SJCRH30 (cell line): ENCODE data around the gene AHDC1. TPM values are rescaled to one million over a fixed set of nuclear protein-coding genes. Genes with fewer than 3 reads are reported as not detected.

Experiments used
- DNase-seq, 2 experiments: peaks; one replicate each; pipeline ENCODE4 v3.0.0-alpha.2; 2015 to 2020
- H3K27ac ChIP-seq: fragments of 250-450 bp; sonication (Bioruptor Pico); 2 replicates; pipeline ENCODE4 v1.5.1; 2020; ENCODE audit warnings: mild to moderate bottlenecking, moderate library complexity
- H3K27me3 ChIP-seq: fragments of 250-450 bp; sonication (Bioruptor Pico); 2 replicates; pipeline ENCODE4 v1.5.1; 2020; ENCODE audit warnings: mild to moderate bottlenecking, moderate library complexity
- H3K36me3 ChIP-seq: fragments of 250-450 bp; sonication (Bioruptor Pico); 2 replicates; pipeline ENCODE4 v1.5.1; 2020; ENCODE audit warnings: mild to moderate bottlenecking, moderate library complexity
- H3K4me1 ChIP-seq: fragments of 250-450 bp; sonication (Bioruptor Pico); 2 replicates; pipeline ENCODE4 v1.5.1; 2020; ENCODE audit warnings: mild to moderate bottlenecking, moderate library complexity
- H3K4me3 ChIP-seq: fragments of 250-450 bp; sonication (Bioruptor Pico); 2 replicates; pipeline ENCODE4 v1.5.1; 2020; ENCODE audit warnings: mild to moderate bottlenecking, moderate library complexity
- H3K9me3 ChIP-seq: fragments of 250-450 bp; sonication (Bioruptor Pico); replicated peaks from 2 replicates; pipeline ENCODE4 v1.5.1; 2020; ENCODE audit warnings: mild to moderate bottlenecking, moderate library complexity
- total RNA-seq: library from RNA; depleted of rRNA; stranded (reverse); fragments of >200 nt; shearing (Covaris generic); gene quantifications from 2 replicates; pipeline ENCODE4 v1.2.3, GENCODE V29; 2014

The AHDC1 gene
- total RNA-seq, 1 experiment from 2014 or later = 30.6 TPM

DNA sequence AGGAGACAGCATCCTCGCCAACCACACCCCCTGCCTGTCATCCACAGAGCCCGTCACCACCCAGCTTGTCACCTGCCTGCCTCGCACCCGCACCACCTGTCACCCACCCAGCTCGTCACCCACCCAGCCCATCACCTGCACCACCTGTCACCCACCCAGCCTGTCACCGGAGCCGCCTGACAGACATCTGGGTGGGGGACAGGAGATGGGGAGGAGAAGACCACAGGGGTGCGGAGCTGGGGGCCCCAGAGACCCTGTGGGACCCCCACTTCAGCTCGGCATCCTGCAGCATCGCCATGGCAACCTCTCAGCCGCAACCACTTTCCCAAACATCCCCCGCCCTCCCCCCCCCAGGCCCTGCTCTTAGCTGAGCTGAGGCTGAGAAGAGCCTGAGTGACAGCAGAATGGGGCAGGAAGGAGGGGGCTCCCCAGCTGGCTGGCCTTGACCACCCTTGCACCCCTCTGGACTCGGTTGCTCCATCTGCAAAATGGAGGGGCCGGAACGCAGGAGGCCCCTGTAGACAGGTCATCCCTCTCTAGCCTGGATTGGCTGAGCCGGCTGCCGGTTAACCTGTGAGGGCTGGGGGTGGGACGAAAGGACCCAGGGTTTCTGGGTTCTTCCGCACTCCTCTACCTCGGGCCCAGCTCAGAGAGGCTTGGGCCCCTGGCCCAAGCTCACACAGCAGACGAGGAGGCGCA lies 11.6 kb downstream of the AHDC1 start:
- Histone ChIP-seq H3K27ac (peak overlapping the region; percentile 43; the same call in 1 of the 2 replicates), H3K27me3 (no peaks in the 10 kb centered on the region), H3K36me3 (peaks cover 36% of the 10 kb centered on the region), H3K4me1 (peaks cover 78% of the 10 kb centered on the region), H3K4me3 (no peak overlapping the region), H3K9me3 (no peaks in the 10 kb centered on the region)
- no peak for DNase-seq

DNA sequence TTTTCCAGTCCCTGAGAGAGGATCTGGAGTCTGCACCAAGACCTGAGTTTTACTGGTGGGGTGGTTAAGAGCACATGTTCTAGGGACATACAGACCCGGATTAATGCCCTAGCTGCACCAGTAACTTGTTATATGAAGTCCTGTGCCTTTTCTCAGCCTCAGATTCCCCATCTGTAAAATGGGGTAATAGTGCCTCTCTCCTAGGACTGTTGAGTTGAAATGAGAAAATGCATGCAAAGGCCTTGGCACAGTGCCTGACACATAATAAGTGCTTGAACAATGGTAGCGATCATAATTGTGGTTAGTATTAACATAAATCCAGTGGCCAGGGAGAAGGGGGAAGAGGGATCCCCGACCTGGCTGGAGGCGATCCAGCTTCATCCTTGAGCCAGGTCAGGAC lies 12.3 kb downstream of the AHDC1 start:
- H3K36me3 ChIP-seq = peaks cover 42% of the 10 kb centered on the region
- peak in 1 of 2 experiments; percentile 43 for DNase-seq
- no peak overlapping the region for H3K27ac ChIP-seq
- H3K9me3 ChIP-seq = no peaks in the 10 kb centered on the region
- no peaks in the 10 kb centered on the region for H3K27me3 ChIP-seq
- H3K4me3 ChIP-seq = no peak overlapping the region
- peaks cover 71% of the 10 kb centered on the region for H3K4me1 ChIP-seq

DNA sequence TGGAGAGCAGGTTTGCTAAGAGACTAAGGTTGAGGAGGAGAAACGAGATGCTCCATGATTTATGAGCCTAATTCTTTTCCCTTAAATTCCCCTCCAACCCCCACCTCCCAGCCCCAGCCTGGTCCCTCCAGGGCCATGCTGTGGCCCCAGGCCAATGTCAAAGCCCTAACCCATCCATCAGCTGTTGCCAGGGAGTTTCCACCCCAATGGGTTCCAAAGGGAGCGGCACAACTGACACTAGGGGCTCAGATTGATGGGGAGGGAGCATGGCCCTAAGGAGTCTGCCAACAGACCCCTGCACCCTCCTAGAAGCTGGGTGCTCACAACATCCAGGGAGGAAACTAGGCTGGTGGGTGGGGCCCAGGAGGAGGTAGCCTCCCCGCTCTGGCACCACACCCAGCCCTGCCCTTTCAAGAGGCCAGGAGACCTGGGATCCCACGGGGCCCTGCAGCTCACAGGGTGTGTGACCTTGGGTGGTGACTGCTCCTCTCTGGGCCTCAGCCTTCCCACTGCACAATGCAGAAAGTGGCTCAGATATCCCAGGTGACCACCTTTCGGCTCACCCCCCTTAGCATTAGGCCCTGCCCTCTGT lies 12.9 kb downstream of the AHDC1 start:
- Histone ChIP-seq H3K9me3 (no peaks in the 10 kb centered on the region), H3K36me3 (peaks cover 42% of the 10 kb centered on the region), H3K27me3 (no peaks in the 10 kb centered on the region), H3K4me3 (no peak overlapping the region), H3K27ac (no peak overlapping the region), H3K4me1 (peaks cover 67% of the 10 kb centered on the region)
- DNase-seq = no peak

DNA sequence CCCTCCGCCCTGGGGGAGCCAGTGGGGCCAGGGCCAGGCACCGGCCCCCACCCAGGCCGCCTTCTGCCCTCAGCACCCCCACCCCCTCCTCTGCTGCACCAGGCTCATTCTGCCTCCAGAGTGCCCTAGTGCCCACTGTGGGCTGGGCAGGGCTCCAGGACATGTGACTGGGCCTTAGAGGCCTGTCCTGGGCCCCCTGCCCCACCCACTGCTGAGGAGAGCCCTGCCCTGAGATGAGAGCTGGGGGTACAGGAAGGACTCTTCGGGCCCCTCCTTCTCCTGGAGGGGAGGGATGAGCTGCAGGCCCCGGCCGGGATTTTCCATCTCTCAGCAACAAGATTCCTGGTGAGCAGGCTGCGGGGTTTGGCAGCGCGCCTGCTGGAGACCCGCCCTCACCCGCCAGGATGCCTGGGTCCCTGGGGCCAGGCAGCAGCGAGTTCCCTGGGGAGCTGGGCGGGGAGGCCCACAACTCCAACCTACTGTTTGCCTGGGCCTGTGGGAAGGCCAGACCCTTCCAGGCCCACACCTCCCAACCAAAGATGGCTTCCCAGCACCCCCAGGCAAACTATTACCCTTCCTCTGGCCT lies 14.0 kb downstream of the AHDC1 start:
- Histone ChIP-seq H3K36me3 (peaks cover 41% of the 10 kb centered on the region), H3K4me1 (peaks cover 56% of the 10 kb centered on the region), H3K4me3 (no peak overlapping the region), H3K27me3 (no peaks in the 10 kb centered on the region), H3K27ac (no peak overlapping the region), H3K9me3 (no peaks in the 10 kb centered on the region)
- DNase-seq = peak; percentile 68 to 70

DNA sequence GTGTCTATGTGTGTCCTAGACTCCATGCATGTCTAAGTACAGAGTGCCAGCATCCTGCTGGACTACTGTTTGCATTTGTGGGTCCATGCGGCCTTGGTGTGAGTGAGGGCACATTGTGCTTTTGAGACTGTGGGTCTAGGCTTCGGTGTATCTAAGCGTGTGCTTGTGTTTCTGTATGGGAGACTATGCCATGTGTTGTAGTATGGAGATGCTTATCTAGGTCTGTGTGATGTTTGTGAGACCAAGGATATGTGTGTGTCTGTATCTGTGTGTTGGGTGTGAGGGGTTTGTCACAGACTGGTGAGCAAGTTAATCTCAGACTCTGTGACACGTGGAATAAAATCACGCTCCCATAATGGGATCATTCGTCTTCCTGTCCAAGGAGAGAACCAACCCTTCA lies 14.5 kb downstream of the AHDC1 start:
- H3K4me1 ChIP-seq = peaks cover 51% of the 10 kb centered on the region
- no peak overlapping the region for H3K27ac ChIP-seq
- DNase-seq = no peak
- no peaks in the 10 kb centered on the region for H3K27me3 ChIP-seq
- H3K9me3 ChIP-seq = no peaks in the 10 kb centered on the region
- H3K36me3 ChIP-seq = peaks cover 41% of the 10 kb centered on the region
- no peak overlapping the region for H3K4me3 ChIP-seq

DNA sequence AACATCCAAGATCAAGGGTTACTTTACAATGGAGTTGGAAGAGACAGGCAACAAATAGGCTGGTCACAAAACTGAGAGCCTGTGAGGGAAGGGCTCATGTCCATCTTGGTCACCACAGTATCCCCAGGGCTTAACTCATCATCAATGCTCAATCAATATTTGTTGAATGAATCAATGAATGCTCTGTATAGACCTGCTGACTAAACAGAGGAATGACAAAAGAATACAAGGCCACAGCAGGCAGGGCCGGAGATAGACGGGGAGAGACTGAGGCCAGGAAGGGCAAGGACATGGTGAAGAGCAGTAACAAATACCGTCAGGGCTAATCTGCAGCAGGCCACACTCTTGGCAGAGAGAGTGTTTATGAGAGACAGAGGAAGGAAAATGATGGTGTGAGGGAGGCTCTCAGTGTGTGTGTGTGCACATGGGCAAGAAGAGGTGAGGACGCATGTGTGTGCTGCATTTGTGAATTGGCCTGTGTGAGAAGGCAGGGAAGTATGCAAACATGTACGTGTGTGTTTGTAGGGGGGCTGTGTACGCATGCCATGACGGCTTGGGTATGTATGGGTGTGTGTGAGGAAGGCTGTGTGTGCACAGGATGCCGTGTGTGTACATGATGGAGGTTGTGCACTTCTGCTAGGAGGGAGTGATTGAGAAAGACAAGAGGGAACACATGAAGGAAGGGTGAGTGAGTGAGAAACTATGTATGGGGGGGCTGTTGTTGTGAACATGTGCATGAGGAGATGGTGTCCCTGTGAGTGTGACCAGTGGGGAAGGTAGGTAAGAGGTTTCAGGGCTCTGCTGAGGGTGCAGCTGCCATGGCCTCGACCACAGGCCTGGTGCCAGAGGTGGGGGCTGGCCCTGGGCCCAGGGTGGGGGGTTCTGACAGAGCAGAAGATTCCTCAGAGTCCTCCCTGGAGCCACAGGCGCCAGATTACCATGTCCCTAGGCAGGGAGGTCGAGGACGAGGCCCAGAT lies 15.4 kb downstream of the AHDC1 start:
- Histone ChIP-seq H3K9me3 (no peaks in the 10 kb centered on the region), H3K4me1 (peaks cover 42% of the 10 kb centered on the region), H3K27ac (no peak overlapping the region), H3K36me3 (peaks cover 48% of the 10 kb centered on the region), H3K27me3 (no peaks in the 10 kb centered on the region), H3K4me3 (no peak overlapping the region)
- no peak for DNase-seq

DNA sequence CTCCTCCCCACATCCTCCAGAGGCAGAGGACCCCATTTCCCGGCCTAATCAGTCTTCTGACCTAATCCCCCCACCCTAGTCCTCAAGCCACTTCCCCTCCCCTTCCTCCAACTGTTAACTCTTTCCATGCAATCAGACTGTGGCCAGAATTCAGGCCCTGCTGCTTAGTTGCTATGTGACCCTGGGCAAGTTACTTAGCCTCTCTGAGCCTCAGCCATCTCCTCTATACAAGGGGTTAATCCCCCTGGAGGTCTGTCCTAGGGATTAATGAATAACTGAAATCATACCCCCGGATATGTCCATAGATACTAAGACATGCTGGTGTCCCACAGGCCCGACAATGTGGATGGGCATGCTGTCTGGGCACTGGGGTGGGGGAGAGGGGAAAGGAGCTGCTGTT lies 18.3 kb downstream of the AHDC1 start:
- Histone ChIP-seq H3K27me3 (no peaks in the 10 kb centered on the region), H3K36me3 (peaks cover 52% of the 10 kb centered on the region), H3K27ac (no peak overlapping the region), H3K4me1 (peaks cover 13% of the 10 kb centered on the region; the same call in 1 of the 2 replicates), H3K4me3 (no peak overlapping the region), H3K9me3 (no peaks in the 10 kb centered on the region)
- no peak for DNase-seq

DNA sequence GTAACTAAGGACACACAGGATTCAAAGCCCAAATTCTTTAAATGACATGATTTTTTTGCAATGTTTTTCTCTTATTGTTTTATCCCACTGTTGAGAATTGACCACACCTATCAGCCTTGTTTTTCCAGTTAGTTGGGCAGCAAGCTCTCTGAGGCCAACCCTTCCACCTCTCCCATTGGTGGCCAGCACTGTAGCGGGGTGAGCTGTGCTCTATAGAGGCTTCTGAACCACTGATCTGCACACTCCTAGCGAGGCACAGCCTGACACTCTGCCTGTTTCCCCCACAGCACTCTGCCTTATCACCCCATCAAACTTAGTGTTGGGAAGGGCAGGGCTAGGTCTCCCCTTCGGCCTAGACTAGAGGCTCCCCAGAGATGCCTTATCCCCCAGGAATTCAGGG lies 19.5 kb downstream of the AHDC1 start:
- H3K36me3 ChIP-seq = peaks cover 44% of the 10 kb centered on the region
- DNase-seq = no peak
- H3K4me3 ChIP-seq = no peak overlapping the region
- H3K27me3 ChIP-seq = no peaks in the 10 kb centered on the region
- no peak overlapping the region for H3K27ac ChIP-seq
- H3K9me3 ChIP-seq = no peaks in the 10 kb centered on the region
- H3K4me1 ChIP-seq = peaks cover 2% of the 10 kb centered on the region; the same call in 1 of the 2 replicates

DNA sequence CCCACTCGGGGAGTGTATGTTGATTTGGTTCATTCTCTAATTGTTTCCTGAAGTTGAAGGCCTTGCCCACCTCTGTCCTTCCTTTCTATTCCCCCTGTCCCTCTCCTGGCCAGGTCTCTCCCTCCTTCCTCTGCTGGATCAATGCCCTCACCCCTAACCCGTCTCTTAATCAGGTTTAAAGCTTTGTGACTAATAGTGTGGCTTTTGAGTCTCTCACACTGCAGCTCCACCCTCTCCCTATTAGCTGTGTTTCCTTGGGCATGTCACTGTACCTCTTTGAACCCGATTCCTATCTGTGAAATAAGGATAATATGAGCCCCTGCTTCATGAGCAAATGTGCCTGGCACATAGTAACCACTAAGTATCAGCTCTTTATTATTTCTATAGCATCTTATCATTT lies 20.5 kb downstream of the AHDC1 start:
- Histone ChIP-seq H3K9me3 (no peaks in the 10 kb centered on the region), H3K27me3 (no peaks in the 10 kb centered on the region), H3K36me3 (peaks cover 40% of the 10 kb centered on the region), H3K27ac (no peak overlapping the region), H3K4me1 (no peaks in the 10 kb centered on the region), H3K4me3 (no peak overlapping the region)
- DNase-seq = no peak

DNA sequence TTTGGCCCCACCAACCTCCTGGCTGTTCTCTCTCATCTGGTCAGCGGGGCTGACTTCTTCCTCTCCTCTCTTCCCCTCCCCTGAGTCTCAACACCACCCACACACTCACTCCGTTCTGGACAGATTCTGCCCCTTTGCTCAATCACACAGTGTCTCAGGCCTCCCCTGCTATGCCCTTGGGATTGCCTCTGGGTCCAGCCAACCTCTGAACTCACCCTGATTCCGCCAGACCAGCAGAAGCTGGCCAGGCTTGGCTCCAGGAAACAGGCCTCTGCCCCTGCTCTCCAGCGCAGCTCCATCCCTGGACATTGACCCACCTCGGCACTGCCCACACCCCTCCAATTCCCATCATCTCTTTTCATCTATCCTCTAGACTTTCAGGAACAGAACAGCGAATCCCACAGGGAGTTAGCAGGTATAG lies 22.1 kb downstream of the AHDC1 start:
- no peak for DNase-seq
- peaks cover 14% of the 10 kb centered on the region for H3K4me1 ChIP-seq
- no peak overlapping the region for H3K27ac ChIP-seq
- no peaks in the 10 kb centered on the region for H3K27me3 ChIP-seq
- no peak overlapping the region for H3K4me3 ChIP-seq
- H3K36me3 ChIP-seq = peaks cover 32% of the 10 kb centered on the region
- H3K9me3 ChIP-seq = no peaks in the 10 kb centered on the region

DNA sequence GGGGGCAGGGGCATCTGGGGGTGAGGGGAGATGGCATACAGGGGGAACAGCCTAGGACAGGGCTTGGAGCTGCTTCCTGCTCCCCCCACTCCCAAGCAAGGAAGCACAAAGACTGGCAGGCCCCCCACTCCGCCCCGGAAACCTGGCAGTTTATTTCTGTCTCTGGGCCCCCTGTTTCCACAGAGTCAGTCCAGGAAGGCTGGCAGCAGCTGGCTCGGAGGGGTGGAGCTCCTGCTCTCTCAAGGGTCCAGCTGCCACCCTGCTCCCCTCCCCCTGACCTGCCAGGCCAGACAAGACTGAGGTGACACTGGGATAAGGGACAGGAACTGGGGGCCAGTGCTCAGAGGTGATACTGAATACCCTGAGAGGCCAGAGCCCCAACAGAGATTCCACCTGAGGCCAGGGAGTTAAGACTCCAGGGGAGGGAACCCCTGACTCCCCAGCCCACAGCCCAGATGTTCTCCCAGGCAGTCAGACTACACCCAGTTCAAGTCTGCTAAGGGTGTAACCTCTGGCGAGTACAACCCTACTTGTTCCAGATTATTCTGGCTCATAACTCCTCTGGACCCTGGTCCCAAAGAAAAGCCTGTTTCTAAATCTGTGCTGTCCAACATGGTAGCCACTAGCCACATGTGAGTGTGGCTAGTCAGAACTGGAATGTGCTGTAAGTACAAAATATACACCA lies 26.3 kb downstream of the AHDC1 start:
- no peaks in the 10 kb centered on the region for H3K9me3 ChIP-seq
- H3K4me3 ChIP-seq = no peak overlapping the region
- H3K27ac ChIP-seq = peak overlapping the region; percentile 22; the same call in 1 of the 2 replicates
- peaks cover 43% of the 10 kb centered on the region for H3K4me1 ChIP-seq
- no peaks in the 10 kb centered on the region for H3K27me3 ChIP-seq
- H3K36me3 ChIP-seq = peaks cover 17% of the 10 kb centered on the region
- peak; percentile 87 for DNase-seq

DNA sequence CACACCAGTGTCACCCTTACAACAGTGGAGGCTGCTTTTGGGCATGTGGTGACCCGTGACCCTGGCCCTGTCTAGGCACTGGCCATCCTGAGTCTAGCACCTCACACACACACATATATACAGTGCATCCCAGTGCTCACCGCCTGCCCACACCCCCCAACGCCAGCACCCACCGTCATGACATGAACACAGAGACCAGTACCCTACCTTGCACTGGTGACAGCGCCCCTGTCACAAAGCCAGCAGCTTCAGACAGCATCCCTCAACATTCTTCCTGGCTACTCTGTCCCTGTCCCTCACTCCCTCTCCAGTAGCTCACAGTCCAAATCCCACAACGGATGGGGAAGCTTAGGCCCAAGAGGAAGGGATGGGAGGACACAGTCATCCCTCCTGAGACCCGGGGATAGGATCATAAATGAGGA lies 27.1 kb downstream of the AHDC1 start:
- no peaks in the 10 kb centered on the region for H3K9me3 ChIP-seq
- peaks cover 11% of the 10 kb centered on the region for H3K36me3 ChIP-seq
- H3K27ac ChIP-seq = peak overlapping the region; percentile 22; the same call in 1 of the 2 replicates
- H3K4me1 ChIP-seq = peaks cover 51% of the 10 kb centered on the region
- H3K4me3 ChIP-seq = no peak overlapping the region
- H3K27me3 ChIP-seq = no peaks in the 10 kb centered on the region
- no peak for DNase-seq

DNA sequence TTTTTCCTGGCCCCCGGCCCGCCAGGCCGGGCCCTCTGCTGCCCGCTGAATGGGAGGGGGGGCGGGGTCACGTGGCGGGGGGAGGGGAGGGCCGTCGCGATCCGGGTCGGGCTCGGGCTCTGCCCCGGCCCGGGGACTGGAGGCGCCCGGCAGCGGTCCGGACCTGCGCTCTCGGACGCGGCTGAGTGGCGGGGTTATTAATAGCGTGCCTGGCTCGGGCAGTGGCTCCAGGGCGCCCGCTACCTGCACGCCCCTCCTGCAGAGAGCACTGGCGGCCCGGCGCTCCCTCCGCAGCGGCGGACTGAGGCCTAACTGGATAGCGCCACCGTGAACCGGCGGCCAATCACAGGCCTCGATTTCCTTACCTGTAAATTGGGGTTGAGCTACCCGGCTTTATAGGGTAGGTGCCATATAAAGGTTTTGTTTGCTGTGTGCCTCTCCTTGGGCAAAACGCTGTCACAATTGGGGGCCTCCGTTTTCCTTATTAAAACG lies 28.1 kb downstream of the AHDC1 start:
- no peaks in the 10 kb centered on the region for H3K27me3 ChIP-seq
- no peak overlapping the region for H3K4me3 ChIP-seq
- DNase-seq = no peak
- no peak overlapping the region for H3K27ac ChIP-seq
- peaks cover 60% of the 10 kb centered on the region for H3K4me1 ChIP-seq
- H3K36me3 ChIP-seq = peaks cover 11% of the 10 kb centered on the region
- H3K9me3 ChIP-seq = no peaks in the 10 kb centered on the region
